Ovary (tissue), 3 donors: ENCODE data around the gene SPRY2.
"Not testable (repeated sequence)": the region's sequence is repeated elsewhere in the genome, so short reads cannot be mapped to it uniquely, and the experiment has no call there.

Source experiments
- EP300 ChIP-seq: sonication (generic); formaldehyde crosslinking; IDR thresholded peaks from one replicate; pipeline ENCODE4 v1.6.1; 2017; ENCODE audit warnings: antibody characterized with exemption
- POLR2A ChIP-seq: fragments of 450-650 bp; IDR thresholded peaks from one replicate; pipeline ENCODE4 v1.6.1; 2017; ENCODE audit warnings: antibody characterized with exemption, mild to moderate bottlenecking, moderate library complexity
- TF ChIP-seq, protein P1 (sequence below), 3 donors: fragments of 450-650 bp in 2 of 3; fragments of 200-600 bp in 1 of 3; IDR thresholded peaks; one replicate each; pipeline versions ENCODE4 v1.5.1 to v1.8.0; 2016 to 2022; ENCODE audit warnings: antibody characterized with exemption in 3 of 3, mild to moderate bottlenecking in 1 of 3
- donor health status: DM: no; HTN: no; CAD: no.

GRCh38 chr13:80344032-80344431 lies 3.1 kb upstream of the SPRY2 start:
- TF ChIP-seq, protein P1, sequence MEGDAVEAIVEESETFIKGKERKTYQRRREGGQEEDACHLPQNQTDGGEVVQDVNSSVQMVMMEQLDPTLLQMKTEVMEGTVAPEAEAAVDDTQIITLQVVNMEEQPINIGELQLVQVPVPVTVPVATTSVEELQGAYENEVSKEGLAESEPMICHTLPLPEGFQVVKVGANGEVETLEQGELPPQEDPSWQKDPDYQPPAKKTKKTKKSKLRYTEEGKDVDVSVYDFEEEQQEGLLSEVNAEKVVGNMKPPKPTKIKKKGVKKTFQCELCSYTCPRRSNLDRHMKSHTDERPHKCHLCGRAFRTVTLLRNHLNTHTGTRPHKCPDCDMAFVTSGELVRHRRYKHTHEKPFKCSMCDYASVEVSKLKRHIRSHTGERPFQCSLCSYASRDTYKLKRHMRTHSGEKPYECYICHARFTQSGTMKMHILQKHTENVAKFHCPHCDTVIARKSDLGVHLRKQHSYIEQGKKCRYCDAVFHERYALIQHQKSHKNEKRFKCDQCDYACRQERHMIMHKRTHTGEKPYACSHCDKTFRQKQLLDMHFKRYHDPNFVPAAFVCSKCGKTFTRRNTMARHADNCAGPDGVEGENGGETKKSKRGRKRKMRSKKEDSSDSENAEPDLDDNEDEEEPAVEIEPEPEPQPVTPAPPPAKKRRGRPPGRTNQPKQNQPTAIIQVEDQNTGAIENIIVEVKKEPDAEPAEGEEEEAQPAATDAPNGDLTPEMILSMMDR (IDR thresholded peaks at IDR 0.05) = not testable (repeated sequence)
- not testable (repeated sequence) for TF ChIP-seq POLR2A, EP300
